Large intestine (tissue), 3 donors: ENCODE results near the gene PAM. TPM values are rescaled to one million over a fixed set of nuclear protein-coding genes. Genes with fewer than 3 reads are reported as not detected.
"Not testable (repeated sequence)": the region's sequence is repeated elsewhere in the genome, so short reads cannot be mapped to it uniquely, and the experiment has no call there.

Source experiments
- DNase-seq, 2 donors: peaks; one replicate each; pipeline versions ENCODE4 v3.0.0 to v3.0.0-alpha.2; 2013
- H3K27ac ChIP-seq: one replicate; pipeline ENCODE4 v1.5.1; 2013; ENCODE audit warnings: low read length
- H3K27me3 ChIP-seq: 2 replicates; pipeline ENCODE4 v1.6.1; 2013; ENCODE audit warnings: low read length; ENCODE audit not compliant: control insufficient read depth, insufficient read depth
- H3K36me3 ChIP-seq: 2 replicates; pipeline ENCODE4 v1.6.1; 2013; ENCODE audit warnings: low read length; ENCODE audit not compliant: control insufficient read depth, insufficient read depth
- H3K4me1 ChIP-seq: one replicate; pipeline ENCODE4 v1.6.1; 2013; ENCODE audit warnings: low read length; ENCODE audit not compliant: control insufficient read depth, insufficient read depth
- H3K4me3 ChIP-seq: one replicate; pipeline ENCODE4 v1.5.1; 2013; ENCODE audit warnings: low read length
- H3K9me3 ChIP-seq: one replicate; pipeline ENCODE4 v1.6.1; 2013; ENCODE audit warnings: mild to moderate bottlenecking, low read depth, low read length, moderate library complexity; ENCODE audit not compliant: control insufficient read depth
- WGBS: methylation state at CpG from one replicate; pipeline ENCODE4 v1.1.5; 2013; ENCODE audit warnings: low lambda C conversion rate; ENCODE audit not compliant: insufficient coverage; 5-methylcytosine and 5-hydroxymethylcytosine counted together
- polyA plus RNA-seq: library from polyadenylated mRNA; unstranded; fragments of 120-200 nt; gene quantifications from one replicate; pipeline ENCODE4 v1.2.1, GENCODE V29; 2013

The PAM gene
- polyA plus RNA-seq, 1 donor, result 174 TPM

- no CpG with 5 or more reads among the region's 5 CpGs for WGBS
- no peak for DNase-seq
- Histone ChIP-seq H3K9me3 (no peaks in the 10 kb centered on the region), H3K27ac (no peak overlapping the region), H3K4me3 (no peak overlapping the region), H3K4me1 (no peaks in the 10 kb centered on the region), H3K27me3 (no peaks in the 10 kb centered on the region), H3K36me3 (no peaks in the 10 kb centered on the region)
Observed at GRCh38 chr5:102763734-102764133, 8.6 kb downstream of the PAM start.

- H3K36me3 ChIP-seq, result no peaks in the 10 kb centered on the region
- no peaks in the 10 kb centered on the region for H3K4me1 ChIP-seq
- no peaks in the 10 kb centered on the region for H3K27me3 ChIP-seq
- H3K9me3 ChIP-seq, result no peaks in the 10 kb centered on the region
- no peak overlapping the region for H3K27ac ChIP-seq
- DNase-seq, result no peak
- WGBS, result no CpG with 5 or more reads among the region's 7 CpGs
- no peak overlapping the region for H3K4me3 ChIP-seq
Observed at GRCh38 chr5:102764381-102765004, 9.4 kb downstream of the PAM start.

- Histone ChIP-seq H3K36me3 (no peaks in the 10 kb centered on the region), H3K4me1 (no peaks in the 10 kb centered on the region), H3K9me3 (no peaks in the 10 kb centered on the region), H3K27ac (no peak overlapping the region), H3K4me3 (no peak overlapping the region), H3K27me3 (no peaks in the 10 kb centered on the region)
- DNase-seq, result no peak
- WGBS, result 100% methylated on average over 1 of the region's 3 CpGs
Observed at GRCh38 chr5:102765350-102765749, 10.2 kb downstream of the PAM start.

GRCh38 chr5:102766295-102767090 is 11.4 kb downstream of the PAM start:
- no peaks in the 10 kb centered on the region for H3K36me3 ChIP-seq
- no peak overlapping the region for H3K27ac ChIP-seq
- H3K9me3 ChIP-seq, result no peaks in the 10 kb centered on the region
- H3K27me3 ChIP-seq, result no peaks in the 10 kb centered on the region
- H3K4me3 ChIP-seq, result no peak overlapping the region
- H3K4me1 ChIP-seq, result no peaks in the 10 kb centered on the region
- no peak for DNase-seq
- 83% methylated on average over 1 of the region's 4 CpGs for WGBS

- no peak for DNase-seq
- Histone ChIP-seq H3K9me3 (no peaks in the 10 kb centered on the region), H3K4me1 (no peaks in the 10 kb centered on the region), H3K27ac (no peak overlapping the region), H3K27me3 (no peaks in the 10 kb centered on the region), H3K36me3 (no peaks in the 10 kb centered on the region), H3K4me3 (no peak overlapping the region)
- WGBS, result no CpG with 5 or more reads among the region's 2 CpGs
Observed at GRCh38 chr5:102767862-102768261, 12.8 kb downstream of the PAM start.

- Histone ChIP-seq H3K27ac (no peak overlapping the region), H3K36me3 (no peaks in the 10 kb centered on the region)
- WGBS, result 100% methylated on average over 1 of the region's 3 CpGs
Observed at GRCh38 chr5:102770803-102771202, 15.7 kb downstream of the PAM start.

GRCh38 chr5:102771435-102771834 is 16.3 kb downstream of the PAM start:
- no peaks in the 10 kb centered on the region for H3K9me3 ChIP-seq
- no peaks in the 10 kb centered on the region for H3K36me3 ChIP-seq
- no peaks in the 10 kb centered on the region for H3K4me1 ChIP-seq
- no peaks in the 10 kb centered on the region for H3K27me3 ChIP-seq
- no peak for DNase-seq
- no peak overlapping the region for H3K27ac ChIP-seq
- H3K4me3 ChIP-seq, result no peak overlapping the region

More at GRCh38 chr5:102770803-102771202, 15.7 kb downstream of the PAM start:
- no peaks in the 10 kb centered on the region for H3K27me3 ChIP-seq
- H3K4me3 ChIP-seq, result no peak overlapping the region
- H3K4me1 ChIP-seq, result no peaks in the 10 kb centered on the region
- no peaks in the 10 kb centered on the region for H3K9me3 ChIP-seq
- no peak for DNase-seq

- Histone ChIP-seq H3K4me1 (no peaks in the 10 kb centered on the region), H3K27ac (no peak overlapping the region), H3K36me3 (no peaks in the 10 kb centered on the region), H3K27me3 (no peaks in the 10 kb centered on the region), H3K4me3 (no peak overlapping the region), H3K9me3 (no peaks in the 10 kb centered on the region)
- 100% methylated on average over 1 of the region's 1 CpG for WGBS
- no peak for DNase-seq
Observed at GRCh38 chr5:102772273-102772672, 17.2 kb downstream of the PAM start.

GRCh38 chr5:102773133-102773532 is 18.0 kb downstream of the PAM start:
- WGBS, result 80% methylated on average over 1 of the region's 1 CpG
- no peak for DNase-seq
- no peaks in the 10 kb centered on the region for H3K4me1 ChIP-seq
- no peak overlapping the region for H3K4me3 ChIP-seq
- no peaks in the 10 kb centered on the region for H3K27me3 ChIP-seq
- no peak overlapping the region for H3K27ac ChIP-seq
- no peaks in the 10 kb centered on the region for H3K9me3 ChIP-seq
- H3K36me3 ChIP-seq, result no peaks in the 10 kb centered on the region

- H3K4me1 ChIP-seq, H3K36me3 ChIP-seq, H3K27ac ChIP-seq, H3K27me3 ChIP-seq, DNase-seq, H3K9me3 ChIP-seq, H3K4me3 ChIP-seq: not testable (repeated sequence)
Observed at GRCh38 chr5:102775756-102776155, 20.7 kb downstream of the PAM start.

GRCh38 chr5:102777099-102777498 is 22.0 kb downstream of the PAM start:
- Histone ChIP-seq H3K27me3 (no peaks in the 10 kb centered on the region), H3K4me1 (no peaks in the 10 kb centered on the region)

More at GRCh38 chr5:102777099-102777498, 22.0 kb downstream of the PAM start:
- no peak for DNase-seq
- no peak overlapping the region for H3K27ac ChIP-seq
- no peak overlapping the region for H3K4me3 ChIP-seq
- no peaks in the 10 kb centered on the region for H3K9me3 ChIP-seq
- no peaks in the 10 kb centered on the region for H3K36me3 ChIP-seq
